HL-60 (cell line): Measurements from ENCODE around the gene TXNDC2.

ENCODE experiments used
- DNase-seq, 2 experiments: peaks; one replicate each; pipeline ENCODE4 v3.0.0-alpha.2; 2010 to 2020; ENCODE audit warnings: low read depth in 1 of 2, low spot score in 1 of 2
- H3K27ac ChIP-seq: fragments of 250-450 bp; sonication (Bioruptor Pico); replicated peaks from 2 replicates; pipeline ENCODE4 v1.5.1; 2020; ENCODE audit warnings: mild to moderate bottlenecking, moderate library complexity
- H3K27me3 ChIP-seq: fragments of 250-450 bp; sonication (Bioruptor Pico); 2 replicates; pipeline ENCODE4 v1.5.1; 2021; ENCODE audit warnings: mild to moderate bottlenecking, moderate library complexity; ENCODE audit not compliant: insufficient read depth, poor library complexity, severe bottlenecking
- H3K4me3 ChIP-seq: replicated peaks from 2 replicates; pipeline ENCODE4 v1.5.1; 2011; ENCODE audit warnings: mild to moderate bottlenecking, control low read depth, low read length; ENCODE audit not compliant: insufficient read depth
- GABPA ChIP-seq: IDR thresholded peaks from 2 replicates; pipeline ENCODE4 v1.6.1; 2012; ENCODE audit warnings: low read depth
- POLR2AphosphoS5 ChIP-seq: IDR thresholded peaks from 2 replicates; pipeline ENCODE4 v1.6.1; 2012; ENCODE audit warnings: low read depth
- SPI1 ChIP-seq: IDR thresholded peaks from 2 replicates; pipeline ENCODE4 v1.6.1; 2012; ENCODE audit warnings: low read depth, mild to moderate bottlenecking, borderline replicate concordance
- TF ChIP-seq, protein P1 (sequence below): IDR thresholded peaks from 2 replicates; pipeline ENCODE4 v1.6.1; 2012; ENCODE audit warnings: low read depth; ENCODE audit not compliant: insufficient replicate concordance
- TF ChIP-seq, protein P2 (sequence below): IDR thresholded peaks from one replicate; pipeline ENCODE4 v1.5.1; 2011; ENCODE audit warnings: low read length, control low read depth, inconsistent platforms; ENCODE audit not compliant: insufficient read depth

Gene TXNDC2

DNA sequence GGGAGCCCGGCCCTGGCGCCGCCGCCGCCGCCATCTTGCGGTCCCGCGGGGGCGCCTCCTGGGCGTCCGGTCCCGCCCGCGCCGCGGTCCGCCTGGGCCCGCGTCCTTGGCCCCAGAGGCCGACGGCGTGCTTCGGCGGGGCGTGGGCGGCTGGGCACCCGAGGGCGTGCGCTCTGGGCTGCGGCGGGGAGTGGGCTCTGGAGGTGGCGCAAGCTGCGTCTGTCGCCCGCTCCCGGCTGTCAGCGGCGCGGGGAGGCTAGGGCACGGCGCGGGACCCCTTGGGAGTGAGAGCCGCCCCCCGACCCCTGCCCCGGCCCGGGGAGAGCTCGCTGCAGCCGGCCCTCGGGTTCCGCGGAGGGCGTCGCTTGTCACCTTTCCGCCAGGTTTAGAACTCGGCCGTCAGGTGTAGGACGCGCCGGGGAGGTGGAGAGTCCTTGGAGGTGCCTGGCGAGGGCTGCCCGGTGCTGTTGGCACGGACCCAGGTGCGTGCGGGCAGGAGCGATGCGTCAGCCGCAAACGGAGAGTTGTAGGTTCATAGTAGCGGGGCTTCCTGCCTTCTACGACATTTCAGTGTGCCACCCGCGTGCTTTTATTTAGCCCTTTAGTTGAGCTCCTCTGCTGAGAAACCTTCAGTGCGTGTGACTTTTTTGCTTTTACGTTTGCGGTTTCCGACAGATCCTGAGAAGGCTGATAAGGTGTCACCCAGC is 29.0 kb downstream of the TXNDC2 start:
- H3K27me3 ChIP-seq = no peaks in the 10 kb centered on the region
- peak overlapping the region; percentile 89 for H3K27ac ChIP-seq
- H3K4me3 ChIP-seq = peak overlapping the region; percentile 75
- peak; percentile 83 for TF ChIP-seq POLR2AphosphoS5
- TF ChIP-seq, protein P1, sequence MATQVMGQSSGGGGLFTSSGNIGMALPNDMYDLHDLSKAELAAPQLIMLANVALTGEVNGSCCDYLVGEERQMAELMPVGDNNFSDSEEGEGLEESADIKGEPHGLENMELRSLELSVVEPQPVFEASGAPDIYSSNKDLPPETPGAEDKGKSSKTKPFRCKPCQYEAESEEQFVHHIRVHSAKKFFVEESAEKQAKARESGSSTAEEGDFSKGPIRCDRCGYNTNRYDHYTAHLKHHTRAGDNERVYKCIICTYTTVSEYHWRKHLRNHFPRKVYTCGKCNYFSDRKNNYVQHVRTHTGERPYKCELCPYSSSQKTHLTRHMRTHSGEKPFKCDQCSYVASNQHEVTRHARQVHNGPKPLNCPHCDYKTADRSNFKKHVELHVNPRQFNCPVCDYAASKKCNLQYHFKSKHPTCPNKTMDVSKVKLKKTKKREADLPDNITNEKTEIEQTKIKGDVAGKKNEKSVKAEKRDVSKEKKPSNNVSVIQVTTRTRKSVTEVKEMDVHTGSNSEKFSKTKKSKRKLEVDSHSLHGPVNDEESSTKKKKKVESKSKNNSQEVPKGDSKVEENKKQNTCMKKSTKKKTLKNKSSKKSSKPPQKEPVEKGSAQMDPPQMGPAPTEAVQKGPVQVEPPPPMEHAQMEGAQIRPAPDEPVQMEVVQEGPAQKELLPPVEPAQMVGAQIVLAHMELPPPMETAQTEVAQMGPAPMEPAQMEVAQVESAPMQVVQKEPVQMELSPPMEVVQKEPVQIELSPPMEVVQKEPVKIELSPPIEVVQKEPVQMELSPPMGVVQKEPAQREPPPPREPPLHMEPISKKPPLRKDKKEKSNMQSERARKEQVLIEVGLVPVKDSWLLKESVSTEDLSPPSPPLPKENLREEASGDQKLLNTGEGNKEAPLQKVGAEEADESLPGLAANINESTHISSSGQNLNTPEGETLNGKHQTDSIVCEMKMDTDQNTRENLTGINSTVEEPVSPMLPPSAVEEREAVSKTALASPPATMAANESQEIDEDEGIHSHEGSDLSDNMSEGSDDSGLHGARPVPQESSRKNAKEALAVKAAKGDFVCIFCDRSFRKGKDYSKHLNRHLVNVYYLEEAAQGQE = no peak
- peak; percentile 67 to 85 for DNase-seq

DNA sequence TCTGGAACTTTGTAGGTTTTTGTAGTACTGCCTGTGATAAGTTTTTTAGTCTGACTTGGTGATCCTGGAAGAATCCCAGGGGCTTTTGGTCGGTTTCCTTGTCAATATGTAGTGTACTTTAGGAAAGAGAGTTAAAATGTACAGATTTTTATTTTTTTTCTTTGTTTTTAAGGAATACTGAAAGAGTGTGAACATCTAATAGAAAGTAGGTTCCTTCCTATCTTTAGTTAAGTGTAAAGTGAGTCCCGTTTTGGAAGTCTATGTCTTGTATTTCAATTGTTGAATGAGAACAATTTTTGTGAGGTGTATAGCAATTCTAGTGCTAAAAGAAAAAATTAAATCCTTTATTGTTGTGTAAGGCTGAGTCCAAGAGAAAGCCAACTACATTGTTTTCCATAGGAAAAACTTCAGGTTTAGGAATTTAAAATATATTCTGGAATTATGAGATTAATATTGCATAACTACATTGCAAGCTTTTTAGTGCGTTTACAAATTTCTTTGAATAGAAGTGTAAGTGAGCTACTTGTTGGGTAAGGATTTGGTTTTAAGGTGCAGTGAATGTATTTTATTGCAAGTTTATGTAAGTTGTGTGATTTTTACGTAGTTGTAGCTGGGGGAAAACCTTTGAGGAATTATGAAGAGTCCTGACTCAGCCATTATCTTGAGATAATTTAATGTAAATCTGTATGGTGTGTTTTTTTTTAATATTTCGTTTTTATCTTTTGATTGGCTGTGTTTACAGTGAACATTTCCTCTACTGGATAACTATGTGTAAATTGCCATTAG is 29.7 kb downstream of the TXNDC2 start:
- no peak for TF ChIP-seq GABPA
- TF ChIP-seq, protein P2, sequence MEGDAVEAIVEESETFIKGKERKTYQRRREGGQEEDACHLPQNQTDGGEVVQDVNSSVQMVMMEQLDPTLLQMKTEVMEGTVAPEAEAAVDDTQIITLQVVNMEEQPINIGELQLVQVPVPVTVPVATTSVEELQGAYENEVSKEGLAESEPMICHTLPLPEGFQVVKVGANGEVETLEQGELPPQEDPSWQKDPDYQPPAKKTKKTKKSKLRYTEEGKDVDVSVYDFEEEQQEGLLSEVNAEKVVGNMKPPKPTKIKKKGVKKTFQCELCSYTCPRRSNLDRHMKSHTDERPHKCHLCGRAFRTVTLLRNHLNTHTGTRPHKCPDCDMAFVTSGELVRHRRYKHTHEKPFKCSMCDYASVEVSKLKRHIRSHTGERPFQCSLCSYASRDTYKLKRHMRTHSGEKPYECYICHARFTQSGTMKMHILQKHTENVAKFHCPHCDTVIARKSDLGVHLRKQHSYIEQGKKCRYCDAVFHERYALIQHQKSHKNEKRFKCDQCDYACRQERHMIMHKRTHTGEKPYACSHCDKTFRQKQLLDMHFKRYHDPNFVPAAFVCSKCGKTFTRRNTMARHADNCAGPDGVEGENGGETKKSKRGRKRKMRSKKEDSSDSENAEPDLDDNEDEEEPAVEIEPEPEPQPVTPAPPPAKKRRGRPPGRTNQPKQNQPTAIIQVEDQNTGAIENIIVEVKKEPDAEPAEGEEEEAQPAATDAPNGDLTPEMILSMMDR = no peak
- TF ChIP-seq POLR2AphosphoS5 = no peak
- TF ChIP-seq, protein P1 = no peak
- no peak for TF ChIP-seq SPI1
- DNase-seq = no peak
- Histone ChIP-seq H3K4me3 (peak overlapping the region; percentile 75), H3K27me3 (no peaks in the 10 kb centered on the region), H3K27ac (peak overlapping the region; percentile 89)

DNA sequence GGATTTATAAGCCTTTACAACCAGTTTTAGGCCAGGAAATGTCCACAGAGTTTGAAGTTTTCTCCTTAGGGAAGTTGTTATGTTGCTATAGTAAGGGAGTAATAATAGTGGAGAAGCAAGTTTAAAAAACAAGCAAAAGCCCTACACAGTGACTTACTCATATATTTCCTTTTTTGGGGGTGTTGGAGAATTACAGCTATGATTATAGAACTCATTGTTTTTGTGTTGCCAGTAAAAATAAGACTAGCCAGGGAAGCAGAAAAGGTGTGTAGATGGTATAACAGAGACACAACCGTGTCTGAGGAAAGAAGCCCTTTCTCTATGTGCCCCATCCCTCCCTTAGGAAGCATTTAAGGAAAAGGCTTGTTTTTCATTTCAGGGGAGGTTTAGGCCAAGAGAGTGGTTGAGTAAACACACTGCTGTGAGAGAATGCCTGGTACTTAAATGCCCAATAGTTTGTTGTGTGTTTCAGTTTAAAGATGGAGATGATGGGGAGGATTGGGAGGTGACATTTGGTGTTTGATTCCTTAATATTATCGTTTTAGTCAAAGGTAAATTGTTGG is 30.4 kb downstream of the TXNDC2 start:
- peak overlapping the region; percentile 75 for H3K4me3 ChIP-seq
- peak overlapping the region; percentile 89 for H3K27ac ChIP-seq
- H3K27me3 ChIP-seq = no peaks in the 10 kb centered on the region
- TF ChIP-seq, protein P2 = no peak
- TF ChIP-seq, protein P1 = no peak
- TF ChIP-seq GABPA (no peak), SPI1 (no peak), POLR2AphosphoS5 (no peak)
- no peak for DNase-seq
